Measurements from ENCODE around the gene STK35. TPM values are rescaled to one million over a fixed set of nuclear protein-coding genes. Genes with fewer than 3 reads are reported as not detected.

Gene STK35
- total and polyA plus RNA-seq, 2 of the 8 experiments (the other 6 are each of a cell fraction or from before 2014, with no cell fraction given): 24.9 to 45.0 TPM

DNA sequence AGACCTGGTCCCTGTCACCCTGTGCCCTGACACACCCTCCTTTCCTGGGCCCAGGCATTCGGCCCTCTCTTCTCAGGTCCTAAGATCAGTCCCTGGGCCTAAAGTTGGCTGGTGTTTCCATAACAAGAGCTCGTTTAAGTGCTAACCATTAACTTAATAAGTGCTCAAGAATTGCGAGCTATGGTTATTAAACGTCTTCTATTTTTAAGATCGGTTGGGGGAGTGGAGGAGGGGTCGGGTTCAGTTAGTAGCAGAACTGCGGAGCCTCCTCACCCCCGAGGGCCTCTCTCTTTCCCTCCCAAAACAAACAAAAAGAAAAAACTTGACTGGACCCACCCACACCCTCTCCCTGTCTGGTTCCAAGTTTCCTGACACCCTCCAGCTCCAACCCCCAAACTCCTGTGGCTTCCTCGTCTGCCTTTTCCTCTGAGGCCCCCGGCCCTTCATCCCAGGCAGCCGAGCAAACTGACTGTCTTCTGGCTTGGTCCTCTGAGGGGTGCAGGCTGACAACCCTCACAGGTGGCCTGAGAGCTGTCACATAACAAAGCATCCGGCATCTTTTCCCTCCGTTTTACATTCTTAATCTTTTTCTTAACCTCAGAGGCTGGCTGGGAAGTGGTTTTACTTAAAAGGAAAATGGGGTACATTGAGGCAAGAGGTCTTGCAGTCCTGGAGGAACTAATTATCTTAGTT, 2.0 kb downstream of the STK35 start:
- no peak overlapping the region for H2AFZ ChIP-seq (ENCODE audit: low read length)
- H3K4me2 ChIP-seq (ENCODE audit: insufficient read depth in 1 of 2, low read depth in 2 of 2, low read length in 2 of 2): peak overlapping the region; percentile 95 to 100

More for the DNA sequence above, 2.0 kb downstream of the STK35 start:
- no peak overlapping the region for H4K5ac ChIP-seq (ENCODE audit: insufficient read length, low read depth, low read length)
- no peak for FAIRE-seq
- no peak overlapping the region for H2BK20ac ChIP-seq (ENCODE audit: low read length)
- no peak for DNase-seq (ENCODE audit: low read depth in 1 of 2, low spot score in 2 of 2)
- CTCF ChIA-PET (ENCODE audit: partially characterized antibody): interaction anchor here (0.7 to 4.3 kb wide), 9 partner anchors 10 to 94 kb away, joined by 3 to 25 read pairs (median 4); no protein-coding TSS in a partner anchor
- no peak overlapping the region for H2BK12ac ChIP-seq (ENCODE audit: low read depth, low read length)
- H3K27ac ChIP-seq (ENCODE audit: low read depth, low read length): no peak overlapping the region
- no peak overlapping the region for H4K8ac ChIP-seq (ENCODE audit: extremely low read depth, insufficient read depth, low read length)
- H3K4me1 ChIP-seq (replicated peaks in 1 of 4; ENCODE audit: control insufficient read depth in 3 of 4, insufficient read depth in 4 of 4, low read length in 3 of 4): peaks cover 2 to 12% (median 6%) of the 10 kb centered on the region in 4 experiments; a peak in 6 of 7 replicates
- H3K9me3 ChIP-seq (ENCODE audit: insufficient read depth in 2 of 2, low read depth in 1 of 2, low read length in 1 of 2): no peaks in the 10 kb centered on the region
- no peak overlapping the region for H3K23ac ChIP-seq (ENCODE audit: insufficient read length)
- H3K18ac ChIP-seq (ENCODE audit: extremely low read depth, low read length): no peak overlapping the region
- peak overlapping the region; percentile 89 for H2BK5ac ChIP-seq (ENCODE audit: low read depth, low read length)
- POLR2A ChIA-PET (ENCODE audit: partially characterized antibody): interaction anchor here (0.7 to 4.2 kb wide), 27 partner anchors 11 to 366 kb away, joined by 3 to 30 read pairs (median 5); partner anchors contain the start of gene SNRPB
- H3K36me3 ChIP-seq (ENCODE audit: control insufficient read depth in 2 of 4, insufficient read depth in 4 of 4, low read length in 3 of 4): peaks cover 0 to 10% (median 4%) of the 10 kb centered on the region in 4 experiments; a peak in 3 of 8 replicates
- H3K14ac ChIP-seq (ENCODE audit: insufficient read length): no peak overlapping the region
- peaks cover 16% of the 10 kb centered on the region for H3K79me1 ChIP-seq (ENCODE audit: low read depth, low read length)
- H3K9ac ChIP-seq (replicated peaks in 1 of 4; ENCODE audit: extremely low read depth in 1 of 4, low read depth in 3 of 4, low read length in 3 of 4): peak overlapping the region; percentile 86 to 99 (median 98)
- no peak overlapping the region for H4K91ac ChIP-seq (replicated peaks; ENCODE audit: insufficient read length, low read length)
- no peaks in the 10 kb centered on the region for H3K27me3 ChIP-seq (replicated peaks in 1 of 4; ENCODE audit: control insufficient read depth in 3 of 4, extremely low read depth in 1 of 4, insufficient read depth in 3 of 4, low read length in 3 of 4)
- H3K4me3 ChIP-seq (ENCODE audit: extremely low read depth in 1 of 4, insufficient read depth in 2 of 4, low read depth in 3 of 4, low read length in 4 of 4): peak overlapping the region; percentile 80 to 92 (median 88)
- H3K4ac ChIP-seq (replicated peaks; ENCODE audit: insufficient read length, low read depth, low read length): no peak overlapping the region
- H3K23me2 ChIP-seq (ENCODE audit: low read depth, low read length): peaks cover 18% of the 10 kb centered on the region
- TF ChIP-seq BCL11A (IDR thresholded peaks at IDR 0.05; ENCODE audit: low read depth in 2 of 2, low read length in 2 of 2): no peak
- TF ChIP-seq SIN3A (conservative IDR thresholded peaks at IDR 0.05 in 1 of 2, IDR thresholded peaks at IDR 0.05 in 1 of 2; ENCODE audit: low read depth in 1 of 2, low read length in 2 of 2): peak; percentile 37 to 85; a peak in 2 of 4 replicates
- WGBS, 2 experiments (ENCODE audit: extremely low coverage in 1 of 2, insufficient coverage in 1 of 2, insufficient read length in 1 of 2, insufficient replicate concordance in 2 of 2, low coverage in 1 of 2, low lambda C conversion rate in 2 of 2, missing lambda C conversion rate in 1 of 2): 32% methylated on average over 13 of the region's 13 CpGs; no CpG with 5 or more reads in 1 of the 2 experiments
- H2BK120ac ChIP-seq (replicated peaks; ENCODE audit: low read depth, low read length): no peak overlapping the region
- no peak overlapping the region for H3K56ac ChIP-seq (replicated peaks; ENCODE audit: insufficient read length, low read depth, low read length)
- H2AK5ac ChIP-seq (ENCODE audit: low read depth, low read length): no peak overlapping the region
- H2BK15ac ChIP-seq (ENCODE audit: low read length): no peak overlapping the region
- H4K20me1 ChIP-seq (replicated peaks in 1 of 2; ENCODE audit: control insufficient read depth in 1 of 2, insufficient read depth in 2 of 2, low read length in 2 of 2): peaks cover 16 to 21% of the 10 kb centered on the region in 2 experiments
- peaks cover 14 to 54% of the 10 kb centered on the region in 2 experiments for H3K79me2 ChIP-seq (ENCODE audit: control insufficient read depth in 1 of 2, insufficient read depth in 2 of 2, low read length in 2 of 2)
